Neutrophil (primary cell): ENCODE data around the gene SIPA1.

Experiments
- H3K27ac ChIP-seq: fragments of 200-600 bp; sonication (generic); 2 replicates; pipeline ENCODE4 v1.5.1; 2016; ENCODE audit warnings: mild to moderate bottlenecking, moderate library complexity
- H3K27me3 ChIP-seq: fragments of 200-600 bp; sonication (generic); 2 replicates; pipeline ENCODE4 v1.6.0; 2016; ENCODE audit warnings: mild to moderate bottlenecking
- H3K36me3 ChIP-seq: fragments of 200-600 bp; sonication (generic); 2 replicates; pipeline ENCODE4 v1.5.1; 2017
- H3K4me1 ChIP-seq, 2 experiments: fragments of 200-600 bp in 1 of 2; sonication (generic) in 1 of 2; 1 replicate in 1 of 2; 2 replicates in 1 of 2; pipeline versions ENCODE4 v1.5.1 to v1.6.1; 2013 to 2016; ENCODE audit warnings: low read depth in 1 of 2, low read length in 1 of 2, mild to moderate bottlenecking in 1 of 2, moderate library complexity in 1 of 2; ENCODE audit not compliant: control insufficient read depth in 1 of 2, insufficient read depth in 1 of 2
- H3K4me3 ChIP-seq, 2 experiments: fragments of 200-600 bp in 1 of 2; sonication (generic) in 1 of 2; 1 replicate in 1 of 2; 2 replicates in 1 of 2; pipeline ENCODE4 v1.5.1; 2013 to 2016; ENCODE audit warnings: low read depth in 1 of 2, low read length in 1 of 2, mild to moderate bottlenecking in 1 of 2, moderate library complexity in 1 of 2
- H3K9me3 ChIP-seq: fragments of 200-600 bp; sonication (generic); 2 replicates; pipeline ENCODE4 v1.5.1; 2016
- CTCF ChIP-seq: fragments of 200-600 bp; sonication (generic); IDR thresholded peaks from 2 replicates; pipeline ENCODE4 v1.5.1; 2016; ENCODE audit warnings: antibody characterized with exemption

Gene SIPA1

GRCh38 chr11:65611028-65611757 lies 26.7 kb upstream of the SIPA1 start:
- H3K36me3 ChIP-seq: peaks cover 57% of the 10 kb centered on the region
- H3K9me3 ChIP-seq: no peaks in the 10 kb centered on the region
- peak; percentile 10 for TF ChIP-seq CTCF
- peak overlapping the region; percentile 88 to 96 for H3K4me3 ChIP-seq
- peak overlapping the region; percentile 98 for H3K27ac ChIP-seq
- no peaks in the 10 kb centered on the region for H3K27me3 ChIP-seq
- peaks cover 51 to 60% of the 10 kb centered on the region in 2 experiments for H3K4me1 ChIP-seq

DNA sequence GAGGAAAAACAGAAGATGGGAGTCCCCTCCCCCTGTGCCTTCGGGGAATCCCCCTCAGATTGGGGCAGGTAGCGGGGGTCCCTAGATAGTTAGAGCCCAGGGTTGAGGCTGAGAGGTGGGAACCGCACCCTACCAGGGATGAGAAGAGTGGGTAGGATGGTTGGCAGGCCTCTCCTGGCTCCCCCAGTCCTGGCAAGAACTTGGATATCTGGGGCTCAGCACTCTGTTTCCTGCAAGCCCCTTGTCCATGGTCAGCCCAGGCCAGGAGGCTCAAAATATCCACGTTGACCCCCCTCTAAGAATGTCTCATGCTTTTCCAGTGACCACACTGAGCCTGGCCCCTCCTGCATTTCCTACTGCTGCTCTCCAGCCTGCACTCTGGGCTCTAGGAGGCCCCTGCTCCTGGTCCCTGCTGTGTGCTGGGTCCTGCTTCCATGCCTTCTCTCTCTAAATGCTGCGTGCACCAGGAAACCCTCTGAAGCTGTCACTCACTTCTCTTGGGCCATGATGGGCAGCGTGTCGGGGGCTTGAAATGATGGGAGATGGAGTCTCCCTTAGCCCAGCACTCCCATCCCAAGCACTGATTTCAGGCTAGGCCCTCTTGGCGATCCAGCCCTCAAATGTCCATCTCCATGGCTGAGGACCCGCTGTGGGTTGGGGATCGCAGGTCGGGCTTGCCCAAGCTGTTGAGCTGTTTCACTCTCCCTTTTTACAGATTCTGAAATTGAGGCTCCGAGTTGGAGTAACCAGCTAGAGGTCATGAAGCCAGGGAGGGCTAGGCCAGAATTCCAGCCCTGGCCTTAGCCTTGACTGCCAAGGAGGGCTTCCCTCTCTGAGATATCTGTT lies 25.9 kb upstream of the SIPA1 start:
- Histone ChIP-seq H3K27ac (peak overlapping the region; percentile 98), H3K36me3 (peaks cover 50% of the 10 kb centered on the region), H3K9me3 (no peaks in the 10 kb centered on the region), H3K27me3 (no peaks in the 10 kb centered on the region), H3K4me1 (peaks cover 59 to 68% of the 10 kb centered on the region in 2 experiments), H3K4me3 (peak overlapping the region; percentile 88 to 96)
- no peak for TF ChIP-seq CTCF

GRCh38 chr11:65612691-65613090 lies 25.2 kb upstream of the SIPA1 start:
- Histone ChIP-seq H3K36me3 (peaks cover 50% of the 10 kb centered on the region), H3K27ac (peak overlapping the region; percentile 98), H3K4me3 (peak overlapping the region; percentile 88 to 96)

DNA sequence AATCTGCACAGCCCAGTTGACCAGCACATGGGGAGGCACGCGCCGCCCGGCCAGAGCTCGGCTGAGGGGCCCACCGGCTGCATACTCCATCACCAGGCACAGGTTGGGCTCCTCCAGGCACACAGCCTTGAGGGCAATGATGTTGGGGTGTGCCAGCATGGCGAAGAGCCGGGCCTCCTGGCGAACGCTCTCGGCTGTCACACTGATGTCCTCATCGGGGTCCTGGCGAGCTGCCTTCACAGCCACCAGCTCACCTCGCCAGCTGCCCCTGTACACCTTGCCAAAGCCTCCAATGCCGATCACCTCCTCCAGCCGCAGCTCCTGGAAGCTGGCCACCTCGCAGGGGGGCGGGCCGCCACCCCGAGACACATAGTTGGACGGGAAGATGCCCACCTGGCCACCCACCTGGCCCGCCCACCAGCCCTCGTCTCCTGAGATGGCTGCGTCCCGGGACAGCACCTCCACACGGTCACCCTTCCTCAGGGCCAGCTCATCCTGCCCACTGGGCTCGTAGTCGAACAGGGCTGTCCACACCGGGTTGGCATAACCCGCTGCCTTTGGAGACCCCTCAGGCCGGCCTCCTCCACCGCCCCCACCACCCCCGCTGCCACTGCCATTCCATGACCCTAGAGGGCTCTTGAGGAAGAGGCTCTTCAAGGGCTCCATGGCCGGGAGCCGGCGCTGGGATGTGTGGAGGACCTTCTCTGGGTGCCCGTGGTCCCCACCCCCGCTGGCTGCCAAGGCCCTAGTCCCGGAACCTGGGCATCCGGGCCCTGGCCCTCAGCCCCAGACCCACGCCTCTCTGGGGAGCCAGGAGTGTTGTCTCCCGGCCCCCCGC lies 24.6 kb upstream of the SIPA1 start:
- no peak for TF ChIP-seq CTCF
- H3K27ac ChIP-seq: peak overlapping the region; percentile 98
- H3K36me3 ChIP-seq: peaks cover 50% of the 10 kb centered on the region
- H3K4me1 ChIP-seq: peaks cover 63 to 74% of the 10 kb centered on the region in 2 experiments
- H3K9me3 ChIP-seq: no peaks in the 10 kb centered on the region
- H3K4me3 ChIP-seq: peak overlapping the region; percentile 88 to 96
- no peaks in the 10 kb centered on the region for H3K27me3 ChIP-seq

More at GRCh38 chr11:65612691-65613090, 25.2 kb upstream of the SIPA1 start:
- Histone ChIP-seq H3K27me3 (no peaks in the 10 kb centered on the region), H3K9me3 (no peaks in the 10 kb centered on the region), H3K4me1 (peaks cover 63 to 74% of the 10 kb centered on the region in 2 experiments)
- no peak for TF ChIP-seq CTCF

- Histone ChIP-seq H3K27ac (peak within 1 kb of the TSS; percentile 98), H3K9me3 (no peaks in the 10 kb centered on the region), H3K27me3 (no peaks in the 10 kb centered on the region), H3K4me3 (peak within 1 kb of the TSS; percentile 88 to 96), H3K36me3 (peaks cover 50% of the 10 kb centered on the region), H3K4me1 (peaks cover 46 to 53% of the 10 kb centered on the region in 2 experiments)
- peak; percentile 17 for TF ChIP-seq CTCF
These were observed 22.5 kb upstream of the SIPA1 start, which contains the start of gene PCNX3 for GRCh38 chr11:65615229-65615949. Gene PCNX3, plus strand, starts transcription at chr11:65615776. Its CDS starts 536 bp downstream, at chr11:65616312.
